HEK293 (cell line): Measurements from ENCODE around the gene OVCH1.

Source experiments
- CTCF ChIA-PET: fragments of 350-600 bp; formaldehyde crosslinking; extraction: SDS; loops from one replicate; lab custom pipeline; 2021; ENCODE audit warnings: antibody characterized with exemption; lab: Yijun Ruan, JAX
- POLR2A ChIA-PET: fragments of 300-600 bp; formaldehyde crosslinking; extraction: SDS; loops from one replicate; lab custom pipeline; 2020; ENCODE audit warnings: antibody characterized with exemption, inconsistent platforms; lab: Yijun Ruan, JAX
- H3K27ac ChIP-seq: fragments of 200-500 bp; sonication (Bioruptor generic); 2 replicates; pipeline ENCODE4 v1.5.1; 2014; ENCODE audit warnings: low read depth, low read length, control low read depth, inconsistent platforms; ENCODE audit errors: extremely low read depth
- H3K36me3 ChIP-seq, 2 experiments: fragments of 200-500 bp in 1 of 2; sonication (Bioruptor generic) in 1 of 2; 1 replicate in 1 of 2; 2 replicates in 1 of 2; pipeline ENCODE4 v1.5.1; 2014 to 2017; ENCODE audit warnings: inconsistent platforms in 2 of 2, low read length in 2 of 2; ENCODE audit not compliant: control insufficient read depth in 2 of 2, insufficient read depth in 1 of 2
- H3K4me1 ChIP-seq: fragments of 200-500 bp; sonication (Bioruptor generic); 2 replicates; pipeline ENCODE4 v1.5.1; 2014; ENCODE audit warnings: mild to moderate bottlenecking, low read length, inconsistent platforms; ENCODE audit not compliant: control insufficient read depth, insufficient read depth
- H3K4me3 ChIP-seq: 2 replicates; pipeline ENCODE4 v1.5.1; 2011; ENCODE audit warnings: low read depth, mild to moderate bottlenecking, control low read depth, low read length, moderate library complexity
- H3K9me3 ChIP-seq: fragments of 200-500 bp; sonication (Bioruptor generic); 2 replicates; pipeline ENCODE4 v1.5.1; 2014; ENCODE audit warnings: low read depth, low read length, inconsistent platforms; ENCODE audit not compliant: control insufficient read depth, insufficient read depth
- GFI1B ChIP-seq: fragments of 450-650 bp; formaldehyde crosslinking; IDR thresholded peaks from 2 replicates; pipeline ENCODE4 v1.5.1; 2016; ENCODE audit warnings: missing biosample characterization, missing genetic modification characterization
- GLIS2 ChIP-seq: fragments of 450-650 bp; formaldehyde crosslinking; IDR thresholded peaks from 2 replicates; pipeline ENCODE4 v1.5.1; 2016; ENCODE audit warnings: missing biosample characterization, missing genetic modification characterization
- INSM2 ChIP-seq: fragments of 450-650 bp; formaldehyde crosslinking; IDR thresholded peaks from 2 replicates; pipeline ENCODE4 v1.5.1; 2016; ENCODE audit warnings: missing biosample characterization, missing genetic modification characterization
- PRDM1 ChIP-seq: fragments of 450-650 bp; formaldehyde crosslinking; IDR thresholded peaks from 2 replicates; pipeline ENCODE4; 2016; ENCODE audit warnings: missing biosample characterization, missing genetic modification characterization
- TSHZ1 ChIP-seq: fragments of 450-650 bp; formaldehyde crosslinking; IDR thresholded peaks from 2 replicates; pipeline ENCODE4 v1.5.1; 2016; ENCODE audit warnings: missing biosample characterization, missing genetic modification characterization, borderline replicate concordance
- WT1 ChIP-seq: fragments of 450-650 bp; formaldehyde crosslinking; IDR thresholded peaks from 2 replicates; pipeline ENCODE4 v1.5.1; 2016; ENCODE audit warnings: missing biosample characterization, missing genetic modification characterization
- ZEB2 ChIP-seq: fragments of 450-650 bp; formaldehyde crosslinking; IDR thresholded peaks from 2 replicates; pipeline ENCODE4 v1.5.1; 2016; ENCODE audit warnings: missing biosample characterization, missing genetic modification characterization
- ZFHX2 ChIP-seq: fragments of 450-650 bp; formaldehyde crosslinking; conservative IDR thresholded peaks from 2 replicates; pipeline ENCODE4 v1.5.1; 2016; ENCODE audit warnings: missing biosample characterization, missing genetic modification characterization
- ZNF132 ChIP-seq: fragments of 450-650 bp; formaldehyde crosslinking; IDR thresholded peaks from 2 replicates; pipeline ENCODE4 v1.5.1; 2017; ENCODE audit warnings: missing biosample characterization, missing genetic modification characterization, borderline replicate concordance
- ZNF169 ChIP-seq: fragments of 450-650 bp; formaldehyde crosslinking; IDR thresholded peaks from 2 replicates; pipeline ENCODE4 v1.5.1; 2016; ENCODE audit warnings: missing biosample characterization, missing genetic modification characterization
- ZNF174 ChIP-seq: fragments of 450-650 bp; formaldehyde crosslinking; IDR thresholded peaks from 2 replicates; pipeline ENCODE4 v1.5.0; 2017; ENCODE audit warnings: missing biosample characterization, mild to moderate bottlenecking, missing genetic modification characterization
- ZNF18 ChIP-seq: fragments of 450-650 bp; formaldehyde crosslinking; IDR thresholded peaks from 2 replicates; pipeline ENCODE4 v1.5.1; 2016; ENCODE audit warnings: missing biosample characterization, missing genetic modification characterization
- ZNF2 ChIP-seq: fragments of 450-650 bp; formaldehyde crosslinking; IDR thresholded peaks from 2 replicates; pipeline ENCODE4 v1.5.1; 2016; ENCODE audit warnings: missing biosample characterization, missing genetic modification characterization
- ZNF433 ChIP-seq: fragments of 450-650 bp; formaldehyde crosslinking; IDR thresholded peaks from 2 replicates; pipeline ENCODE4 v1.5.1; 2016; ENCODE audit warnings: missing biosample characterization, missing genetic modification characterization, low read depth
- ZNF513 ChIP-seq: fragments of 450-650 bp; IDR thresholded peaks from 2 replicates; pipeline ENCODE4 v1.5.1; 2018; ENCODE audit warnings: missing biosample characterization, missing genetic modification characterization
- ZNF585B ChIP-seq: fragments of 450-650 bp; formaldehyde crosslinking; IDR thresholded peaks from 2 replicates; pipeline ENCODE4 v1.5.1; 2016; ENCODE audit warnings: missing biosample characterization, missing genetic modification characterization
- ZNF610 ChIP-seq: fragments of 450-650 bp; formaldehyde crosslinking; IDR thresholded peaks from 2 replicates; pipeline ENCODE4 v1.5.1; 2016; ENCODE audit warnings: missing biosample characterization, missing genetic modification characterization, borderline replicate concordance
- ZNF626 ChIP-seq: fragments of 450-650 bp; sonication (Bioruptor Pico); formaldehyde crosslinking; IDR thresholded peaks from 2 replicates; pipeline ENCODE4 v1.5.1; 2018; ENCODE audit warnings: missing biosample characterization, missing genetic modification characterization, inconsistent platforms
- ZNF670 ChIP-seq: fragments of 450-650 bp; formaldehyde crosslinking; IDR thresholded peaks from 2 replicates; pipeline ENCODE4 v1.5.1; 2016; ENCODE audit warnings: missing biosample characterization, missing genetic modification characterization, low read depth
- ZNF792 ChIP-seq: fragments of 450-650 bp; formaldehyde crosslinking; IDR thresholded peaks from 2 replicates; pipeline ENCODE4 v1.5.1; 2016; ENCODE audit warnings: missing biosample characterization, missing genetic modification characterization
- ZSCAN23 ChIP-seq: fragments of 450-650 bp; formaldehyde crosslinking; IDR thresholded peaks from 2 replicates; pipeline ENCODE4 v1.5.1; 2016; ENCODE audit warnings: missing biosample characterization, missing genetic modification characterization

Gene OVCH1

GRCh38 chr12:29486972-29487371 is 10.5 kb downstream of the OVCH1 start:
- CTCF ChIA-PET: no interaction called here
- no peak overlapping the region for H3K27ac ChIP-seq

GRCh38 chr12:29463198-29463597 is 34.3 kb downstream of the OVCH1 start:
- CTCF ChIA-PET: interaction anchor here (0.5 kb wide), 1 partner anchor 840 kb away, joined by 3 read pairs; no protein-coding TSS in a partner anchor

More at GRCh38 chr12:29486972-29487371, 10.5 kb downstream of the OVCH1 start:
- H3K4me3 ChIP-seq: no peak overlapping the region
- H3K4me1 ChIP-seq: no peaks in the 10 kb centered on the region
- H3K36me3 ChIP-seq: no peaks in the 10 kb centered on the region
- H3K9me3 ChIP-seq: no peaks in the 10 kb centered on the region
- POLR2A ChIA-PET: no interaction called here
- no peak for TF ChIP-seq PRDM1 (tag by site-specific recombination)
- no peak for TF ChIP-seq ZNF2 (tag by site-specific recombination)
- no peak for TF ChIP-seq ZNF169
- no peak for TF ChIP-seq ZNF433
- TF ChIP-seq ZSCAN23 (tag by site-specific recombination): no peak
- no peak for TF ChIP-seq GLIS2 (tag by site-specific recombination)
- no peak for TF ChIP-seq ZNF18 (tag by site-specific recombination)
- no peak for TF ChIP-seq ZNF610 (tag by site-specific recombination)

GRCh38 chr12:29460082-29460481 is 37.4 kb downstream of the OVCH1 start:
- ChIA-PET POLR2A (no interaction called here), CTCF (no interaction called here)
- no peak overlapping the region for H3K4me3 ChIP-seq
- TF ChIP-seq ZEB2 (tag by site-specific recombination) (no peak), ZNF513 (tag by site-specific recombination) (no peak), GFI1B (tag by site-specific recombination) (no peak), ZNF585B (no peak), ZNF670 (tag by site-specific recombination) (no peak), ZNF792 (no peak), ZNF626 (tag by site-specific recombination) (no peak), ZNF132 (no peak), ZNF174 (tag by site-specific recombination) (no peak), WT1 (tag by site-specific recombination) (no peak), INSM2 (tag by site-specific recombination) (no peak)

More at GRCh38 chr12:29463198-29463597, 34.3 kb downstream of the OVCH1 start:
- TF ChIP-seq ZNF2 (tag by site-specific recombination): no peak
- no peak for TF ChIP-seq ZFHX2
- no peak for TF ChIP-seq TSHZ1 (tag by site-specific recombination)
- no peaks in the 10 kb centered on the region for H3K9me3 ChIP-seq
- H3K4me3 ChIP-seq: no peak overlapping the region
- POLR2A ChIA-PET: no interaction called here
- H3K36me3 ChIP-seq: no peaks in the 10 kb centered on the region
- H3K4me1 ChIP-seq: no peaks in the 10 kb centered on the region
- H3K27ac ChIP-seq: no peak overlapping the region

More at GRCh38 chr12:29460082-29460481, 37.4 kb downstream of the OVCH1 start:
- H3K36me3 ChIP-seq: no peaks in the 10 kb centered on the region
- no peaks in the 10 kb centered on the region for H3K9me3 ChIP-seq
- H3K27ac ChIP-seq: no peak overlapping the region
- H3K4me1 ChIP-seq: no peaks in the 10 kb centered on the region
